ENCODE results near the gene PRPF6. TPM values are rescaled to one million over a fixed set of nuclear protein-coding genes. Genes with fewer than 3 reads are reported as not detected.

PRPF6 gene
- total RNA-seq, result 10 to 100 TPM; 70.7 to 93.0 (median 83.9) TPM

GRCh38 chr20:63980806-63981728, at the start of gene PRPF6:
Gene PRPF6 (plus strand): TSS chr20:63981132. CDS start chr20:63981246, 114 bp downstream.
- Histone ChIP-seq H3K4me3 (peak within 1 kb of the TSS; percentile 97), H3K9me3 (no peaks in the 10 kb centered on the region), H3K27ac (peak within 1 kb of the TSS; percentile 96), H3K27me3 (no peaks in the 10 kb centered on the region), H3K36me3 (peaks cover 37% of the 10 kb centered on the region), H3K4me1 (peaks cover 52% of the 10 kb centered on the region)
- DNase-seq (ENCODE audit: low spot score in 2 of 2), result peak; percentile 96 to 97
- TF ChIP-seq EP300 (IDR thresholded peaks at IDR 0.05) (no peak), POLR2AphosphoS5 (IDR thresholded peaks at IDR 0.05) (peak; percentile 82 to 96 (median 86)), CTCF (IDR thresholded peaks at IDR 0.05) (peak; percentile 31 to 89), POLR2A (IDR thresholded peaks at IDR 0.05) (peak; percentile 8 to 74)
- 0% methylated on average over 40 of the region's 75 CpGs for WGBS

- no peak for TF ChIP-seq EP300 (IDR thresholded peaks at IDR 0.05)
- TF ChIP-seq POLR2AphosphoS5 (IDR thresholded peaks at IDR 0.05), result no peak
- no peak for TF ChIP-seq CTCF (IDR thresholded peaks at IDR 0.05)
- TF ChIP-seq POLR2A (IDR thresholded peaks at IDR 0.05), result no peak
- Histone ChIP-seq H3K27me3 (no peaks in the 10 kb centered on the region), H3K36me3 (peaks cover 82% of the 10 kb centered on the region), H3K9me3 (no peaks in the 10 kb centered on the region), H3K4me1 (no peaks in the 10 kb centered on the region), H3K4me3 (no peak overlapping the region), H3K27ac (no peak overlapping the region)
- 93% methylated on average over 18 of the region's 19 CpGs for WGBS
- DNase-seq (ENCODE audit: low spot score in 2 of 2), result no peak
These were observed 49.2 kb upstream of the PRPF6 start for GRCh38 chr20:63931735-63932134.

GRCh38 chr20:63932606-63933160, 48.2 kb upstream of the PRPF6 start:
- no peak overlapping the region for H3K27ac ChIP-seq
- no peak overlapping the region for H3K4me3 ChIP-seq
- no peaks in the 10 kb centered on the region for H3K27me3 ChIP-seq
- peaks cover 76% of the 10 kb centered on the region for H3K36me3 ChIP-seq
- no peaks in the 10 kb centered on the region for H3K4me1 ChIP-seq
- TF ChIP-seq EP300 (IDR thresholded peaks at IDR 0.05) (no peak), CTCF (IDR thresholded peaks at IDR 0.05) (no peak), POLR2AphosphoS5 (IDR thresholded peaks at IDR 0.05) (no peak), POLR2A (IDR thresholded peaks at IDR 0.05) (no peak)
- no peaks in the 10 kb centered on the region for H3K9me3 ChIP-seq
- DNase-seq (ENCODE audit: low spot score in 2 of 2), result no peak
- 95% methylated on average over 4 of the region's 17 CpGs for WGBS

GRCh38 chr20:63933646-63934045, 47.3 kb upstream of the PRPF6 start:
- no peak for DNase-seq (ENCODE audit: low spot score in 2 of 2)
- H3K27ac ChIP-seq, result no peak overlapping the region
- WGBS, result 90% methylated on average over 5 of the region's 5 CpGs
- peaks cover 72% of the 10 kb centered on the region for H3K36me3 ChIP-seq
- H3K4me3 ChIP-seq, result no peak overlapping the region
- no peaks in the 10 kb centered on the region for H3K9me3 ChIP-seq
- no peaks in the 10 kb centered on the region for H3K4me1 ChIP-seq
- no peaks in the 10 kb centered on the region for H3K27me3 ChIP-seq
- TF ChIP-seq POLR2AphosphoS5 (IDR thresholded peaks at IDR 0.05) (no peak), POLR2A (IDR thresholded peaks at IDR 0.05) (no peak), CTCF (IDR thresholded peaks at IDR 0.05) (no peak), EP300 (IDR thresholded peaks at IDR 0.05) (no peak)

Data from suprapubic skin (tissue), 4 donors.